Activated T-cell treated with anti-CD3 and anti-CD28 coated beads for 24 hours (primary cell): ENCODE results near the gene CRYAB.
"Not testable (repeated sequence)": the region's sequence is repeated elsewhere in the genome, so short reads cannot be mapped to it uniquely, and the experiment has no call there.

Experiments used
- DNase-seq: peaks from one replicate; pipeline ENCODE4 v3.0.0-alpha.2; 2020; ENCODE audit warnings: low read depth

CRYAB gene

DNA sequence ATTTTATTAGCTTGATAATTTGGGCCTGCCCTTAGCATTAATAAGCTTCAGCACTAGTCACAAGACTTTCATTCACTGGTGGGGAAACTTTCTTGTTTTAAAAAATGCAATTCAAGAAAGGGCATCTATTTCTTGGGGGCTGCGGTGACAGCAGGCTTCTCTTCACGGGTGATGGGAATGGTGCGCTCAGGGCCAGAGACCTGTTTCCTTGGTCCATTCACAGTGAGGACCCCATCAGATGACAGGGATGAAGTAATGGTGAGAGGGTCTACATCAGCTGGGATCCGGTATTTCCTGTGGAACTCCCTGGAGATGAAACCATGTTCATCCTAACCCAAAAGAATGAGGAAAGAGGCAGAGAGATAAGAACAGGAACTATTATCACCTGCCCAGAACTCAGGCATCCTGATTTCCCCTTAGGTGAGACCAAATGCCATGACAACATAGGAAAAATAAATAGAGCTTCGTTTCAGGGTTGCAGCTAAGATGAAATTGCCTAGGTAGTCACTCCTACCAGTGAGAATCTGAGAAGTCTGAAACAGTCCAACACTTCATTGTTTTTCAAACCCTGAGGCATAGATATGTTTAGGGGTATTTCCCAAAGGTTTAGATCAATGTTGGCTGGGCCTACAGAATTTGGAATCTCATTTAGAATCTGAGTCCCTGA, 2.8 kb downstream of the CRYAB start:
- DNase-seq: no peak

DNA sequence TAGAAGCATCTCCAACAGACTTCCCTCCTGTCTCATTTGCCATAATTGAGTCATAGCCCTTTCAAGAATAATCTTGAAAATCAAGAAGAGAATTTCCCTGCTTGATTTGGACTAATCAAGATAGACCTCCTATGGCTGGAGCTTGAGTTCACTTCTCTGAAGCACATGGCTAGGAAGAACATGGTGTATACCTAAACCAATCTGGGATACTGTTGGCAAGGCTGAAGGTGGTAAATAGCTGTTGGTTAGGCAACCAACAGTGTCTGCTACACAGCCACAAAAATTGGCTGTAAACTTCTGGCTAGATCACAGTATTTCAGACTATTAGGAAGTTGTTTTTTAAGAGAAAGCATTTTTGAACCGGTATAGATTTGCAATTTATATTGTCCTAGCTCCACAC, 4.9 kb downstream of the CRYAB start:
- no peak for DNase-seq

DNA sequence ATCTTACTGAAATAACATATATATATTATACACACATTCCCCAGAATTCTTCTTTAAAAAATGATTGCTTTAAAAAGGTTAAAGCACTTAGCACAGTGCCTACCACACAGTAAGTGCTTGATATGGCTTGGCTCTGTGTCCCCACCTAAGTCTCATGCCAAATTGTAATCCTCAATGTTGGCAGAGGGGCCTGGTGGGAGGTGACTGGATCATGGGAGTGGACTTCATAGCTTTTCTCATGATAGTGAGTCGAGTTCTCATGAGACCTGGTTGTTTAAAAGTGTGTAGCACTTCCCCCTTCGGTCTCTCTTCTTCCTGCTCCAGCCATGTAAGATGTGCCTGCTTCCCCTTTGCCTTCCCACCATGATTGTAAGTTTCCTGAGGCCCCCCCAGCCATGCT, 6.2 kb downstream of the CRYAB start:
- DNase-seq: no peak

DNA sequence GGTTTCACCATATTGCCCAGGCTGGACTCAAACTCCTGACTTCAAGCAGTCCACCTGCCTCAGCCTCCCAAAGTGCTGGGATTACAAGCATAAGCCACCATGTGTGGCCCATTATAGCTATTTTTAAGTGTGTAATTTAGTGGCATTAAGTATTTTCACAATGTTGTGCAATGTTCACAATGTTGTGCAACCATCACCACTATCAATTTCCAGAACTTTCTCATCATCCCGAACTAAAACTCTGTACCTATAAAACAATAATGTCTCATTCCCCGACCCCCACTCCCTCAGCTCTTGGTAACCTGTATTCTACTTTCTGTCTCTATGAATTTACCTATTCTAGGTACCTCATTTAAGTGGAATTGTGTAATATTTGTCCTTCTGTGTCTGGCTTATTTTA, 24.7 kb downstream of the CRYAB start:
- no peak for DNase-seq

DNA sequence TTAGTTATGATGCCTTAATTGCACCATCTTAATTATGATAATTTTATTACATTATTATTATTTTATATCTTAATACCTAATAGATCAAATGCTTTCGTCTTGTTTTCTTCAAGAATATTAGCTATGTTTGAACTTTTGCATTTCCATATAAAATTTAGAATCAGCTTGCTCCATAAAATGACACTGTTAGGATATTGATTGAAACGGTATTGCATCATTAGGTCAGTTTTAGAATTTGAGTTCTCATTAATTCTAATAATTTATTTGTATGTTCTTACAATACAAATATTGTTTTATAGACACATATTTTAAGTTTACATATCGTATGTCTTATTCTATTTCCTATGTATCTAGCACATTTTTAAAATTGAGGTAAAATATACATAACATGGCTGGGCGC, 25.5 kb downstream of the CRYAB start:
- DNase-seq: no peak

DNA sequence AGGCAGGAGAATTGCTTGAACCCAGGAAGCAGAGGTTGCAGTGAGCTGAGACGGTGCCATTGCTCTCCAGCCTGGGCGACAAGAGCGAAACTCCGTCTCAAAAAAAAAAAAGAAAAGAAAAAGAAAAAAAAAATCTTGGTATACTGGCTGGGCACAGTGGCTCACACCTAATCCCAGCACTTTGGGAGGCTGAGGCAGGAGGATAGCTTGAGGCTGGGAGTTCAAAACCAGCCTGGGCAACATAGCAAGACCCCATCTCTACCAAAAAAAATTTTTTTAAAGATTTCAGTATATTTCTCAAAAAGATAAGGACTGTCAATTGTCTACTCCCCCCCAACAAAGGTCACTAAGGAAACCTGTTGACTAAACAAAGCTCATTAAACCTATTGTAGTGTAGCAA, 26.5 kb downstream of the CRYAB start:
- not testable (repeated sequence) for DNase-seq

DNA sequence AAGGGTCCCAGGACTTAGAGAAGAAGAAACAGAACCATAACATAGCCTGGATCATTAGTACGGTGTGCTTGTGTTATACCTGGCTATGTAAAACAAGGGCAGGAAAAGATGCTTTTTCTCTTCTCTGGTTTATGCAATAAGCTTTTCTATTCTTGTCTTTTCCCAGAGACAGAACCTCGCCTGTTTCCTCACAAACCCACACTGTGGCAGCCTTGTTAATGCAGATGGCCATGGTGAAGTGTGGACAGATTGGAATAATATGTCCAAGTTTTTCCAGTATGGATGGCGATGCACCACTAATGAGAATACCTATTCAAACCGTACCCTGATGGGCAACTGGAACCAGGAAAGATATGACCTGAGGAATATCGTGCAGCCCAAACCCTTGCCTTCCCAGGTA, 29.4 kb downstream of the CRYAB start:
- DNase-seq: no peak

DNA sequence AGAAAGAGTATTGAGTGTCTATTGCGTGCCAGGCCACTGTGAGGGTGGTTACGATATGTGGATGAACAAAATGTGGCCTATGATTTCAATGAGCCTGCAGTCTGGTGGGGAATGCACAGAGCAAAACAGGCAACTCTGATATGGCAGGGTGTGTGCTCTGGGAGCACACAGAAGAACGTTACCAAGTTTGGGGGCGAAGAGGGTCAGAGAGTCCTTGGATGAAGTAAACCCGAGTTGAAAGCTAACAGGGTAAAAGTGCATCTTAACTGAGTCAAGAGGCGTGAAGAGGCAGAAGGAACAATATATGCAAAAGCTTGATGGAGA, 32.0 kb downstream of the CRYAB start:
- DNase-seq: no peak

DNA sequence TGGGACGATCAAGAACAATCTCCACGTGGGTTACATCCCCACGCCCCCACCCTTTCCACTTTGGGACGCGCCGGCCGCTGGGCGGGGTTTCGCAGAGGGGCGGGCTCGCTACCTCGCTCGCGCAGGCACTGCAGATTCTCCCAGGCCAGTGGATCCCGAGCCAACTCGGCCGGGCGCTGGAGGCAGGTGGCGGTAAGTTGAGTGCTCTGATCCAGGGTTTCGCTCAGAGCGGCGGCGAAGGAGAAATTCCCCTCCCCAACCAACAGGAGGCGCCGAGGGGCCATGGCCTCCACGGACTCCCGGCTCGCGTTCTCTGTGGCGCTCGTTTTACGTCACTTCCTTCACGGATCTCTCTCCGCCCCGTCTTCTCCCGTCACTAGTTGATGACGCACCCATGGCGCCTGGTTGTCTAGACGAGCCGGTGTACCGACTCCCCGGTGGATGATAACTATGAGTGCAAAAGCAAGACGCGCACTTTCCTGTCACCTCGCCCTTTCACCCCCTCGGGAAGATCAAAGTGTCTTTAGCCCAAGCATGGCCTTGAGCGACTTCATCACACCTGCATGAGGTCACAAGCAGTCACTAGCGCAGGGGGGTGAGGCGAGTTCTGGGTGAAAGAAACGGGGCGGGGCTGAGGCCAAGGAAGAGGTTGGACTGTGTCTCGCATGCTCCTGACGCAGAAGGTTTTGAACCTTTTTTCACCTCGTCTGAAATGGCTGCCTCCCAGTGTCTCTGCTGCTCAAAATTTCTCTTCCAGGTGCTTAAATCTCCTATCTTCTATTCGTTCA, 32.5 kb downstream of the CRYAB start, which contains the start of the genes CFAP68 and FDXACB1:
Gene CFAP68 (plus strand): TSS at position 693 of the 788 bp plus-strand sequence. CDS start 20 bp downstream, at position 713.
Gene FDXACB1 (minus strand): TSS at position 317 of the 788 bp plus-strand sequence. CDS start 33 bp downstream, at position 284.
- DNase-seq: peak; percentile 93

DNA sequence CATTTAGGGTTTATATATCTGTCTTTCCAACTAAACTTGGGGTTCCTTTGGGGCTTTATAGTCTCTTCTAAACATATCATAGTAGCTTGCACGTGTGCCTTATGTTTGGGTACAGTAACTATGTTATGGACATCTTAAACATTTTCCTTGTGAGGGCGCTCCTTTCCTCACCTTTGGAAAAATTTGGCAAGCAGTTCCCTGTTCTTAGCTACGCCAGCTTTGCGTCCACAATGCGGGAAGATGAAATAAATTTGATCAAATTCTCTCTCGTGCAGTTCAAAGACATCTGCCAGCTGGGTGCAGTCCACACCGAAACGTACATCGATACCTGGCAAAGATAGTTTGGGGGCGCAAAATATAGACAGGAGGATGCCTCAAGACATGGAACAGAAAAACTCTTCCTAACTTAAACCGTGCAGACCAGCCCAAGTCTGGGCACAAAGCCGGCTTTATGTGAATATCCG, 33.2 kb downstream of the CRYAB start:
- DNase-seq: no peak

DNA sequence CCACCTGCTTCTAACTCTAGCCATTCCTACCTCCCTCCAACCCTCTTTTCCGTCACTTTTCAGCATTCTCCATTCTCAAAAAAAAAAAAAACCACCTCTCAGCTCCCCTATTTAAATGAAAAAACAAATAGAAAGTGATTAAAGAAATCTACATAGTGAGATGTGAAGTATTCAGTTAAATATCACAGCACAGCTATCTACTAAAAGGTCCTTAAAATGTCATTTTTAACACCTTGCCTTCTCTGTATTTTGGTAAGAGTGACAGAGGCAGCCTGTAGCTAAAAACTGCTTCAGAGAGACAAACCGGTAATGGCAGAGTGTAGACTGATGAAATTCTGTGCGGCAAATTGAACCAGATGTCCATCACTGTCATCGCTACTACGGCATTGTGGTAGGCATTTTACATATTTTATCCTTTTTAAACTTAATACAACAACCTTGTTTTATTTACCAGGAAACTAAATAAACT, 39.8 kb downstream of the CRYAB start:
- DNase-seq: no peak

DNA sequence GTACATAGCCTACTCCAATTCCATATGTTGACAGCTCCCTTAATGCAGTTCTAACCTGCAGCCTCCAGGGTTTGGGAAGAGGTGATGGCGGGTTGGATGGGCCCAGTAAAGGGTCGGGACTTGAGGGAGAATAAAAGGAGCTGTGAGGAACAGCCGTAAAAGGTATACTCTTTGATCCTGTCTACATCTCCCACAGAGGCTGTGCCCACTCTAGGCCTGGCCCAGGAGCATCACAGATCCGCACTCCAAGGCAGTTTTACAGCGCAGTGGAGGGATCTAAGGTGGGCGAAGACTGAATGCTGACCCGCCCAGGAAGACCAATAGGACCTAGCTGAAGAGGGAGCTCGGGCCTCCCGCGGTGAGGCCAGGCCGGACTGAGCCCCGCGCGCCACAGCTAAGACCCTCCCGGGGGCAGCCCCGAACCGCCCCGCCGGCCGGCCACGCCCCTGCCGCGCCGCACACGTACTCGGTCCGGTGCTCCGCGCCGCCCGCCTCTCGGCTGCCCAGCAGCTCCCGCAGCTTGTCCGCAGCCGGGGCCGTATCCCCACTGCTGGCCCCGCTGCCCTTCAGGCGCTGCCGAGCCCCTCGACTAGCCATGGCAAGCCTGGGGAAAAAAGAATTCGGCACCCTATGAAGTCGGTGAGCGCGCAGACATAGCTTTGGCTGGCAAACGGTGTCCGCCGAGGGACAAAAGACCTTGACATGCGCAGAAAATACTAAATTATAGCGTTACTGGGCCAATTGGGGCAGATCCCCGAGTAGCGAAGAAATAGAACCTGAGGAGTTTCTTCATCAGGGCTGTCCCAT, 40.5 kb downstream of the CRYAB start, which contains the start of gene ALG9:
Gene ALG9 (minus strand): TSS at position 696 of the 807 bp plus-strand sequence. CDS start 99 bp downstream, at position 597.
- peak; percentile 86 for DNase-seq

DNA sequence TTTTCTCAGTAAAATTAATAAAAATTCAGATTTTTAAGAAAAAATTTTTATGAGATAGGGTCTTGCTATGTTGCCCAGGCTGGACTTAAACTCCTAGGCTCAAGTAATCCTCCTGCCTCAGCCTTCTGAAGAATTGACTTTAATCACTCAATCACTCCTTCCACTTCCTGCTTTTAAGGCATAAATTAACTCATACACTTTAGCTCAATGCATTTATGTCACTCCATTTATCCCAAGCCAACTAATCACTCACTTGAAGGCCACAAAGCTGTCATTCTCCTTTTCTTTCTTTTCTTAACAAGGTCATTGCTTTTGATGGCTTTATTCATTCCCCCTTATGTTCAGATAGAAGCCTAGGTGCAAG, 41.1 kb downstream of the CRYAB start:
- DNase-seq: no peak

DNA sequence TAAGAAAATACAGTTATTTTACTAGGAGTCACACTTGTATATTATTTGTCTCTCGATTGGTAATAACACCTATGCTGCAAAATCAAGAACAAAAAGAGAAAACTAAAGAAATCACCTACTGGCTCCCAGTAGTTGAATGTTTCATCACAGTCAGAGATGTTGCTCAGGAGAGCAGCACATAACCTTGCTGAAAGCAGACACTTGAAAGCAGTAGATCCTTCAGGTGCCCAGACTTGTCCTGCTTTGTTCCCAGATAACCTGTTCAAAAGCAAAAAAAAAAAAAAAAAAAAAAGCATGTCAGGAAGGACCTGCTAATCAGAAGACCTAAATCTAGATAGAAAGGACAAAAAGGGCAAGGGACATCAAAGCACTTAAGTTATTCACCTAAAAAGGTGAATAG, 41.5 kb downstream of the CRYAB start:
- no peak for DNase-seq

DNA sequence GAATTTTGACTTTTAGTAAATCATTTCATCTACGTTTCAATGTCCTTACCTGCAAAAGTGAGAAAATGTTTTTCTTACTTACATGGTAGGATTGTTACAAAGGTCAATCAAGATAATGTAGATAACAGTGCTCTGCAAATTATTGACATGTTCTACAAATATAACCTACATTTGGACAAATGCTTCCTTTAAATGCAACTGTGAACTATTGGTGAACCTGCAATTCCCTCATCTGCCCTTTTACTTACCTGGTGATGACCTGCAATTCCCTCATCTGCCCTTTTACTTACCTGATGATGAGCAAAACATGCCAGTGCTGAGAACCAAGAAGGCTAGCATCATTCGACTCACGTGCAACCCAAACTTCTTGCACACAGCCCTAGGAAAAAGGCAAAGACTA, 51.3 kb downstream of the CRYAB start:
- DNase-seq: no peak
